BJ (cell line): ENCODE measurements around the gene NHS. TPM values are rescaled to one million over a fixed set of nuclear protein-coding genes. Genes with fewer than 3 reads are reported as not detected.

Source experiments
- CTCF ChIA-PET: fragments of 350-600 bp; formaldehyde crosslinking; extraction: SDS; loops from one replicate; lab custom pipeline; 2021; ENCODE audit warnings: antibody characterized with exemption, inconsistent platforms; lab: Yijun Ruan, JAX
- POLR2A ChIA-PET: fragments of 300-600 bp; sonication (Branson Sonifier 250); formaldehyde crosslinking; extraction: SDS; loops from one replicate; lab custom pipeline; 2021; ENCODE audit warnings: antibody characterized with exemption; lab: Charles Lee
- DNase-seq: peaks from one replicate; pipeline ENCODE4 v3.0.0-alpha.2; 2011; ENCODE audit warnings: low read depth
- H3K27me3 ChIP-seq: 2 replicates; pipeline ENCODE4 v1.6.0; 2011; ENCODE audit warnings: low read length; ENCODE audit not compliant: control insufficient read depth, insufficient read depth
- H3K36me3 ChIP-seq: 2 replicates; pipeline ENCODE4 v1.5.1; 2011; ENCODE audit warnings: low read length; ENCODE audit not compliant: control insufficient read depth, insufficient read depth
- H3K4me3 ChIP-seq: 2 replicates; pipeline ENCODE4 v1.5.1; 2011; ENCODE audit warnings: low read depth, mild to moderate bottlenecking, control low read depth, low read length
- polyA plus RNA-seq: library from polyadenylated mRNA; depleted of rRNA; stranded (reverse); fragments of >200 nt; gene quantifications from 2 replicates; pipeline ENCODE4 v1.2.3, GENCODE V29; 2011
- TF ChIP-seq, protein P1 (sequence below): IDR thresholded peaks from 2 replicates; pipeline ENCODE4 v1.5.1; 2011; ENCODE audit warnings: low read depth, mild to moderate bottlenecking, control low read depth, inconsistent platforms, low read length, moderate library complexity; ENCODE audit not compliant: insufficient read depth

The NHS gene
- polyA plus RNA-seq, 1 experiment: 2.2 TPM

DNA sequence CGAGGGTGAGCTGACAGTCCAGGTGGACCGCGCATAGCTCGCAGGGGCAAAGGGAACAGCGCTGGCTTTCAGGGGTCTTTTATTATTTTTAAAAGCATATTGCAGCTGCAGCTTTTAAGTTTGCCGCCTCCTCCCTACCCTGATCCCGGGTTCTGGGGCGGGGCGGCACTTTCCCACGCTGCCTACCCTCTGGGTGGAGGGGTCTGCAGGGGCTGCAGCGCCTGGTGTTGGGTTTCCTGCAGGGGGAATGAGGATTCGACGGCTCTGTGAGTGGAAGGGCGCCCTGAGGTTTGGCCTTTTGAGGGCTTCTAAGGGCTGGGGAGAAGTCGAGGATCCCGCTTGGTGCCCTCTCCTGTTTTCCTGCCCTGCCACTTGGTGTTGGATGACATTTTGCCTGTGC, 281.6 kb downstream of the NHS start:
- TF ChIP-seq, protein P1, sequence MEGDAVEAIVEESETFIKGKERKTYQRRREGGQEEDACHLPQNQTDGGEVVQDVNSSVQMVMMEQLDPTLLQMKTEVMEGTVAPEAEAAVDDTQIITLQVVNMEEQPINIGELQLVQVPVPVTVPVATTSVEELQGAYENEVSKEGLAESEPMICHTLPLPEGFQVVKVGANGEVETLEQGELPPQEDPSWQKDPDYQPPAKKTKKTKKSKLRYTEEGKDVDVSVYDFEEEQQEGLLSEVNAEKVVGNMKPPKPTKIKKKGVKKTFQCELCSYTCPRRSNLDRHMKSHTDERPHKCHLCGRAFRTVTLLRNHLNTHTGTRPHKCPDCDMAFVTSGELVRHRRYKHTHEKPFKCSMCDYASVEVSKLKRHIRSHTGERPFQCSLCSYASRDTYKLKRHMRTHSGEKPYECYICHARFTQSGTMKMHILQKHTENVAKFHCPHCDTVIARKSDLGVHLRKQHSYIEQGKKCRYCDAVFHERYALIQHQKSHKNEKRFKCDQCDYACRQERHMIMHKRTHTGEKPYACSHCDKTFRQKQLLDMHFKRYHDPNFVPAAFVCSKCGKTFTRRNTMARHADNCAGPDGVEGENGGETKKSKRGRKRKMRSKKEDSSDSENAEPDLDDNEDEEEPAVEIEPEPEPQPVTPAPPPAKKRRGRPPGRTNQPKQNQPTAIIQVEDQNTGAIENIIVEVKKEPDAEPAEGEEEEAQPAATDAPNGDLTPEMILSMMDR: no peak
- no peak overlapping the region for H3K4me3 ChIP-seq
- no peaks in the 10 kb centered on the region for H3K36me3 ChIP-seq
- no peaks in the 10 kb centered on the region for H3K27me3 ChIP-seq
- POLR2A ChIA-PET: interaction anchor here (0.6 kb wide), 1 partner anchor 623 kb away, joined by 4 read pairs; no protein-coding TSS in a partner anchor
- CTCF ChIA-PET: interaction anchor here (1.5 kb wide), 1 partner anchor 19 kb away, joined by 3 read pairs; no protein-coding TSS in a partner anchor
- DNase-seq: no peak

DNA sequence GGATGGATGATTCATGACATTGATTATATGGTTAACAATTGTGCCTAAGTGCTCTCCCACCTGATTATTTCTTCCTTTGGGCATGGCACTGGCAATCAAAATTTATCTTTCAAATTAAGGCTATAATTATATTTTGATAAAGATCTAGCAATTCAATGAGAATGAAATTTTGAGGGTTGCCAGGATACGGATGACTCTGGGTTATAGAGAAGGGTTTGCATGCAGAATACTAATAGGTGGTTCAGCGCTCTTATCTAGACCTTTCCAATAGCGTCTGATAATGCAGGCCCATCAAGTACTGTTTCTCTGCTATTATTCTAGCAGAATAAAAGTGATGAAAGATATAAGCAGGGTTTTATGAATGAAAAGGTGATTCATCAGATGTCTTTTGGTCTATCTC, 287.4 kb downstream of the NHS start:
- Histone ChIP-seq H3K36me3 (no peaks in the 10 kb centered on the region), H3K4me3 (no peak overlapping the region), H3K27me3 (no peaks in the 10 kb centered on the region)
- ChIA-PET POLR2A (no interaction called here), CTCF (interaction anchor here (1.7 kb wide), 1 partner anchor 420 kb away, joined by 4 read pairs; no protein-coding TSS in a partner anchor)
- DNase-seq: no peak
- TF ChIP-seq, protein P1: no peak

DNA sequence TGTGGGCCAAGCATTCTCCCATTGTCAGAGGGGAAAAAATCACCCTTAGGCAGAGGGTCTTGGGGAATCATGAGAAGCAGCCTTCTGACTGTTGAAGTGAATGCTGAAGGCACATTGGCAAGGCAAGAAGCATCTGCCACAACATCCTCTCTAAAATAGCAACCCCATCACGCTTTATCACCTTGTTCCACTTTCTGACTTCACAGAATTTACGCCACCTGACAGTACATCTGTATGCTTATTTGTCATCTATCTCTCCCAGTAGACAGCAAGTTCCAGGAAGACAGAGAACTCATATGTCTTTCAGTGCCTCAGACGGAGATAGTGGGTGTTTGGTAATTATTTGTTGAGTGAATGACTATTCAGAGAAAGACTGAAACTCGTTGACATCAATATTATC, 293.9 kb downstream of the NHS start:
- no peak for DNase-seq
- no peak overlapping the region for H3K4me3 ChIP-seq
- TF ChIP-seq, protein P1: no peak
- H3K36me3 ChIP-seq: no peaks in the 10 kb centered on the region
- H3K27me3 ChIP-seq: no peaks in the 10 kb centered on the region
- POLR2A ChIA-PET: no interaction called here
- CTCF ChIA-PET: no interaction called here

DNA sequence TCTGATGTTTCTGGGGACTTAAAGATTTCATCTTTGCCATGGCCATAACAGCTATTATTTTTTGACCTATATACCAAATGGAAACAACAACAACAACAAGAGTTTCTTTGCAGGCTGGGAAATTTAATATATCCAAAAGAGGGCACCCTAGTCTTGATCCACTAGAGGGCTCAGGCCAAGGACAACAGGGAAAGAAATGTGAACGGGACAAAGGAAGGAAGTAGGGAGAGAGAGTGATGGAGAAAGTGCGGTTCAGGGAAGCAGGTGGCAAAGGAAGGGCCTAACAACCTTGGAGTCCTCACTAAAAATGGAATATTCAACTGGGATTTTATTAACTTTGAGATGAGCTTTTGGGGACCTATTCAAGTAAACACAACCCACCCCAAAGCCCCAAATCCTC, 294.5 kb downstream of the NHS start:
- ChIA-PET CTCF (interaction anchor here (0.8 kb wide), 1 partner anchor 109 kb away, joined by 3 read pairs; no protein-coding TSS in a partner anchor), POLR2A (no interaction called here)
- DNase-seq: no peak
- no peak overlapping the region for H3K4me3 ChIP-seq
- H3K27me3 ChIP-seq: no peaks in the 10 kb centered on the region
- TF ChIP-seq, protein P1: no peak
- H3K36me3 ChIP-seq: no peaks in the 10 kb centered on the region

DNA sequence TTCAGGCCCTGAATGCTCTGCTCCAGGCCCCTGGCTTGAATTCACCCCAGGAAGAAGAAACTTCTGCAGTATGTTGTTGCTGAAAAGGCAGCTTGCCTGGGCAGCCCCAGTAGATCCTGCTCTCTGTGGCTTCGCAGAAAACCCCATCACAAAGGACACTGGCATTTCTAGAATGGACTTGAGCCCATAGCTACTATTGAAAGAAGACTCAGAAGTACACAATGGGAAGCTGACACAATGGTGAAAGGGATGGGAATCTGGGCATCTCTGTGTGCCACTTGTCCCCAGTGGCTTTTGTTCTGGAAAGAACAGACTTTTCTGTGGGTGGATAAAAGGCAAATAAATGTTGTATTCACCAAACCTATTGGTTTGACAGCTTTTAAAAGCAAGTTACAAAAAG, 294.9 kb downstream of the NHS start:
- Histone ChIP-seq H3K4me3 (no peak overlapping the region), H3K27me3 (no peaks in the 10 kb centered on the region), H3K36me3 (no peaks in the 10 kb centered on the region)
- DNase-seq: no peak
- ChIA-PET CTCF (interaction anchor here (0.8 kb wide), 1 partner anchor 110 kb away, joined by 3 read pairs; no protein-coding TSS in a partner anchor), POLR2A (no interaction called here)
- TF ChIP-seq, protein P1: no peak
